Measurements from ENCODE around the gene GNG13.

DNA sequence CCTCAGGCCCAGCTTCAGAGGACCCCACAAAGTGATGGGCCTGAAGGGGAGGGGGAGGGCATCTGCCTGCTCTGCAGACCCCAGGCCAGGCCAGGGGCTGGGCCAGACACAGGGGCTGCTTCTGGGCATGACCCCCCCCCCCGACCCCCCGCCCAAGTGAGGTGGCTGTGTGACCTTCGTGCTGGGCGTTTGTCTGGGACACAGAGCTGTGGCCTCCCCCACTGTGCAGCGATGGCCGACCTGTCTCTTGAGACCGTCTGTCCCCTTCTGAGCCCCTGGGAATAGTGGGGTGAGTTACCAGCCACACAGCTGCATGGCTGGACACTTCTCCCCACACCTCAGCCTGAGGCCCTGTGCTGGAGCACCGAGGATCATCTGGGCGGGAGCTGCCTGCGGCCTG is 34.8 kb upstream of the GNG13 start:
- TF ChIP-seq, protein P1, sequence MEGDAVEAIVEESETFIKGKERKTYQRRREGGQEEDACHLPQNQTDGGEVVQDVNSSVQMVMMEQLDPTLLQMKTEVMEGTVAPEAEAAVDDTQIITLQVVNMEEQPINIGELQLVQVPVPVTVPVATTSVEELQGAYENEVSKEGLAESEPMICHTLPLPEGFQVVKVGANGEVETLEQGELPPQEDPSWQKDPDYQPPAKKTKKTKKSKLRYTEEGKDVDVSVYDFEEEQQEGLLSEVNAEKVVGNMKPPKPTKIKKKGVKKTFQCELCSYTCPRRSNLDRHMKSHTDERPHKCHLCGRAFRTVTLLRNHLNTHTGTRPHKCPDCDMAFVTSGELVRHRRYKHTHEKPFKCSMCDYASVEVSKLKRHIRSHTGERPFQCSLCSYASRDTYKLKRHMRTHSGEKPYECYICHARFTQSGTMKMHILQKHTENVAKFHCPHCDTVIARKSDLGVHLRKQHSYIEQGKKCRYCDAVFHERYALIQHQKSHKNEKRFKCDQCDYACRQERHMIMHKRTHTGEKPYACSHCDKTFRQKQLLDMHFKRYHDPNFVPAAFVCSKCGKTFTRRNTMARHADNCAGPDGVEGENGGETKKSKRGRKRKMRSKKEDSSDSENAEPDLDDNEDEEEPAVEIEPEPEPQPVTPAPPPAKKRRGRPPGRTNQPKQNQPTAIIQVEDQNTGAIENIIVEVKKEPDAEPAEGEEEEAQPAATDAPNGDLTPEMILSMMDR (IDR thresholded peaks at IDR 0.05), result no peak
- TF ChIP-seq POLR2A (IDR thresholded peaks at IDR 0.05), result no peak

Measured in tibial nerve (tissue), 3 donors.